HepG2 (cell line): ENCODE measurements around the gene SEPHS2. TPM values are rescaled to one million over a fixed set of nuclear protein-coding genes. Genes with fewer than 3 reads are reported as not detected.

ENCODE experiments used
- AKNA ChIP-seq: sonication (generic); formaldehyde crosslinking; IDR thresholded peaks from 2 replicates; pipeline ENCODE4 v1.4.0; 2020; ENCODE audit warnings: missing genetic modification reagents, borderline replicate concordance
- ARNT2 ChIP-seq: sonication (generic); formaldehyde crosslinking; IDR thresholded peaks from 2 replicates; pipeline ENCODE4 v1.8.0; 2022; ENCODE audit warnings: mild to moderate bottlenecking, low read depth, missing genetic modification reagents, moderate library complexity
- ARNTL ChIP-seq: sonication (generic); formaldehyde crosslinking; IDR thresholded peaks from 2 replicates; pipeline ENCODE4 v1.4.0; 2020; ENCODE audit warnings: mild to moderate bottlenecking, missing genetic modification reagents
- CHD4 ChIP-seq: fragments of 200-600 bp; sonication (generic); IDR thresholded peaks from 2 replicates; pipeline ENCODE4 v1.7.0; 2017; ENCODE audit warnings: mild to moderate bottlenecking, low read length, borderline replicate concordance
- E2F2 ChIP-seq: sonication (generic); formaldehyde crosslinking; IDR thresholded peaks from 2 replicates; pipeline ENCODE4 v1.4.0; 2020; ENCODE audit warnings: missing genetic modification reagents, borderline replicate concordance
- EP300 ChIP-seq, 3 experiments: sonication (generic) in 1 of 3; formaldehyde crosslinking in 1 of 3; IDR thresholded peaks; 2 replicates each; pipeline versions ENCODE4 v1.5.1 to v1.6.1; 2011 to 2020; ENCODE audit warnings: low read depth in 2 of 3, low read length in 2 of 3, borderline replicate concordance in 1 of 3, improper control_type of control experiment in 1 of 3, mild to moderate bottlenecking in 1 of 3, missing genetic modification reagents in 1 of 3, moderate library complexity in 1 of 3
- FOXA1 ChIP-seq, 2 experiments: fragments of 450-650 bp in 1 of 2; sonication (generic) in 1 of 2; formaldehyde crosslinking in 1 of 2; IDR thresholded peaks; 2 replicates each; pipeline versions ENCODE4 v1.4.0 to v1.6.1; 2016 to 2020; ENCODE audit warnings: missing genetic modification reagents in 1 of 2
- GLI4 ChIP-seq: sonication (generic); formaldehyde crosslinking; IDR thresholded peaks from 2 replicates; pipeline ENCODE4 v1.5.1; 2020; ENCODE audit warnings: missing genetic modification reagents, mild to moderate bottlenecking, moderate library complexity, borderline replicate concordance
- IKZF4 ChIP-seq: sonication (generic); formaldehyde crosslinking; IDR thresholded peaks from 2 replicates; pipeline ENCODE4 v1.5.1; 2020; ENCODE audit warnings: borderline replicate concordance, mild to moderate bottlenecking, low read depth, missing genetic modification reagents; ENCODE audit errors: not compliant biosample characterization
- MLXIP ChIP-seq: sonication (generic); formaldehyde crosslinking; IDR thresholded peaks from 2 replicates; pipeline ENCODE4 v1.9.0; 2021; ENCODE audit warnings: missing genetic modification reagents, borderline replicate concordance
- NR1H2 ChIP-seq: sonication (generic); formaldehyde crosslinking; IDR thresholded peaks from 2 replicates; pipeline ENCODE4 v1.8.1; 2022; ENCODE audit warnings: low read depth, missing genetic modification reagents, borderline replicate concordance
- NR2C2 ChIP-seq: sonication (generic); formaldehyde crosslinking; IDR thresholded peaks from 2 replicates; pipeline ENCODE4 v1.4.0; 2020; ENCODE audit warnings: missing genetic modification reagents, mild to moderate bottlenecking, moderate library complexity, borderline replicate concordance
- PLRG1 ChIP-seq: fragments of 450-650 bp; conservative IDR thresholded peaks from 2 replicates; pipeline ENCODE4 v1.6.1; 2016
- ZNF468 ChIP-seq: sonication (generic); formaldehyde crosslinking; IDR thresholded peaks from 2 replicates; pipeline ENCODE4 v1.8.0; 2022; ENCODE audit warnings: mild to moderate bottlenecking, moderate library complexity, missing genetic modification reagents
- ZNF614 ChIP-seq: IDR thresholded peaks from 2 replicates; pipeline ENCODE4 v1.6.1; 2018; ENCODE audit warnings: missing biosample characterization, missing genetic modification reagents, inconsistent platforms, borderline replicate concordance
- ZNF674 ChIP-seq: sonication (generic); formaldehyde crosslinking; IDR thresholded peaks from 2 replicates; pipeline ENCODE4 v1.5.0; 2020; ENCODE audit warnings: low read depth, mild to moderate bottlenecking, missing genetic modification reagents
- polyA plus RNA-seq, 8 experiments: library from polyadenylated mRNA; depleted of rRNA in 3 of 8; stranded (reverse) in 7 of 8; unstranded in 1 of 8; fragments of >200 nt; fragmentation: Illumina TruSeq in 4 of 8; extraction: Trizol in 4 of 8; gene quantifications; 2 replicates each; pipeline versions ENCODE4 v1.2.1 to v1.2.3, GENCODE V29; 2011 to 2016; ENCODE audit warnings: low read depth in 4 of 8, missing spikeins in 1 of 8, mixed read lengths in 1 of 8; ENCODE audit not compliant: insufficient read depth in 1 of 8
- total RNA-seq, 5 experiments: library from RNA; depleted of rRNA; stranded (reverse); fragments of >200 nt; fragmentation: Illumina TruSeq; extraction: Trizol; gene quantifications; 2 replicates each; pipeline ENCODE4 v1.2.3, GENCODE V29; 2016; ENCODE audit warnings: low read depth in 1 of 5

Gene SEPHS2
- total and polyA plus RNA-seq, 2 of the 13 experiments (the other 11 are each of a cell fraction or from before 2014, with no cell fraction given) = 20.7 to 127 TPM

GRCh38 chr16:30488764-30489605 is 43.3 kb upstream of the SEPHS2 start (continued):
- TF ChIP-seq AKNA (CRISPR knock-in tag) (no peak), ARNTL (CRISPR knock-in tag) (no peak), NR2C2 (CRISPR knock-in tag) (peak; percentile 38; the same call in 1 of the 2 replicates), GLI4 (CRISPR knock-in tag) (peak; percentile 33; the same call in 1 of the 2 replicates), EP300 (IDR thresholded peaks at IDR 0.05; ENCODE audit: low read depth in 2 of 2, low read length in 2 of 2) (peak; percentile 29 to 65; a peak in 2 of 4 replicates), EP300 (CRISPR knock-in tag; IDR thresholded peaks at IDR 0.05; ENCODE audit: borderline replicate concordance) (no peak), NR1H2 (CRISPR knock-in tag) (no peak), E2F2 (no peak), MLXIP (CRISPR knock-in tag) (no peak), FOXA1 (IDR thresholded peaks at IDR 0.05) (no peak), FOXA1 (CRISPR knock-in tag; IDR thresholded peaks at IDR 0.05) (peak; percentile 82), PLRG1 (no peak), CHD4 (no peak), ARNT2 (CRISPR knock-in tag) (no peak), ZNF468 (CRISPR knock-in tag) (no peak), ZNF614 (CRISPR knock-in tag) (peak; percentile 52; the same call in 1 of the 2 replicates), ZNF674 (CRISPR knock-in tag) (no peak), IKZF4 (CRISPR knock-in tag) (no peak)
